ENCODE data around the gene ITPA. TPM values are rescaled to one million over a fixed set of nuclear protein-coding genes. Genes with fewer than 3 reads are reported as not detected.

ITPA gene
- total and polyA plus RNA-seq, 2 donors (not counting 3 experiments of a cell fraction or from before 2014, with no cell fraction given): 43.2 to 65.0 TPM

GRCh38 chr20:3273371-3273770 is 64.1 kb downstream of the ITPA start:
- Histone ChIP-seq H2AFZ (ENCODE audit: low read depth, low read length) (no peak overlapping the region), H3K79me2 (ENCODE audit: control insufficient read depth, insufficient read depth, low read length) (no peaks in the 10 kb centered on the region), H3K36me3 (ENCODE audit: control insufficient read depth in 2 of 2, extremely low read depth in 1 of 2, insufficient read depth in 2 of 2, low read length in 2 of 2) (peaks cover 5 to 28% of the 10 kb centered on the region in 2 experiments), H3K27me3 (ENCODE audit: control insufficient read depth in 2 of 2, insufficient read depth in 2 of 2, low read length in 2 of 2) (no peaks in the 10 kb centered on the region), H3K4me2 (ENCODE audit: insufficient read depth, low read length) (no peak overlapping the region), H3K9ac (replicated peaks; ENCODE audit: extremely low read depth, insufficient read depth, low read length) (no peak overlapping the region), H4K20me1 (replicated peaks; ENCODE audit: control insufficient read depth, extremely low read depth, insufficient read depth, low read length) (no peaks in the 10 kb centered on the region), H3K27ac (ENCODE audit: insufficient read depth, low read depth, low read length) (no peak overlapping the region), H3K9me3 (replicated peaks; ENCODE audit: control insufficient read depth, insufficient read depth, low read length) (no peaks in the 10 kb centered on the region), H3K9me1 (replicated peaks; ENCODE audit: control insufficient read depth, extremely low read depth, insufficient read depth, low read length) (no peaks in the 10 kb centered on the region), H3K4me3 (replicated peaks in 1 of 3; ENCODE audit: insufficient read depth in 1 of 3, low read depth in 1 of 3, low read length in 3 of 3) (no peak overlapping the region), H3K4me1 (ENCODE audit: control insufficient read depth, extremely low read depth, insufficient read depth, low read length) (no peaks in the 10 kb centered on the region)
- ChIA-PET CTCF (interaction anchor here (0.6 to 2.0 kb wide), 3 partner anchors 10 to 220 kb away, joined by 3 to 9 read pairs (median 3); no protein-coding TSS in a partner anchor), POLR2A (interaction anchor here (0.7 kb wide), 1 partner anchor 47 kb away, joined by 3 read pairs; no protein-coding TSS in a partner anchor)
- FAIRE-seq (no peak), DNase-seq (ENCODE audit: low read depth, low spot score) (no peak)
- intact Hi-C loops (cut with micrococcal nuclease): no loop called here
- BruUV-seq (replicated peaks): no TSS peak
- no peak for TF ChIP-seq MAX (IDR thresholded peaks at IDR 0.05; ENCODE audit: insufficient read depth, insufficient read length)
- TF ChIP-seq FOS (IDR thresholded peaks at IDR 0.05; ENCODE audit: borderline replicate concordance, insufficient read depth, low read length): no peak
- no peak for TF ChIP-seq POLR2A (IDR thresholded peaks at IDR 0.05; ENCODE audit: low read depth, low read length)
- TF ChIP-seq GATA2 (IDR thresholded peaks at IDR 0.05; ENCODE audit: insufficient read depth, insufficient read length, low read depth, low read length): no peak
- TF ChIP-seq CTCF (IDR thresholded peaks at IDR 0.05; ENCODE audit: extremely low read depth in 1 of 2, insufficient read depth in 1 of 2, low read depth in 1 of 2, low read length in 2 of 2): no peak
- no peak for TF ChIP-seq POLR2AphosphoS5 (IDR thresholded peaks at IDR 0.05; ENCODE audit: insufficient read depth, low read depth, low read length)
- no peak for TF ChIP-seq EZH2 (IDR thresholded peaks at IDR 0.05; ENCODE audit: borderline replicate concordance, low read depth, low read length, severe bottlenecking)
- no peak for TF ChIP-seq MYC (IDR thresholded peaks at IDR 0.05; ENCODE audit: low read depth, low read length)
- no peak for TF ChIP-seq JUN (IDR thresholded peaks at IDR 0.05; ENCODE audit: borderline replicate concordance, insufficient read depth, insufficient read length, low read depth)
- dilution Hi-C loops (cut with MboI; ENCODE audit: extremely low pct_ligation_motif_present, low sequenced_read_pairs): no loop called here

Other genes starting within 250 kb of the ITPA start
- gene GNRH2, start 165.9 kb upstream of the ITPA start, total RNA-seq: 1.7 and 1.9 TPM in 2 replicates
- gene GNRH2, start 165.9 kb upstream of the ITPA start, polyA plus RNA-seq: 0.13 TPM in 1 of 2 replicates, not detected in the other
- gene MRPS26, start 163.4 kb upstream of the ITPA start, total RNA-seq: 41.2 and 43.9 TPM in 2 replicates
- 41.0 and 48.7 TPM in 2 replicates for gene MRPS26, start 163.4 kb upstream of the ITPA start, polyA plus RNA-seq
- gene OXT, start 137.9 kb upstream of the ITPA start, total RNA-seq: not detected in 2 replicates
- gene OXT, start 137.9 kb upstream of the ITPA start, polyA plus RNA-seq: not detected in 2 replicates
- not detected in 2 replicates for gene AVP, start 124.8 kb upstream of the ITPA start, total RNA-seq
- gene AVP, start 124.8 kb upstream of the ITPA start, polyA plus RNA-seq: not detected in 2 replicates
- gene FASTKD5, start 49.6 kb upstream of the ITPA start, total RNA-seq: 15.0 and 15.7 TPM in 2 replicates
- 8.5 and 10.8 TPM in 2 replicates for gene FASTKD5, start 49.6 kb upstream of the ITPA start, polyA plus RNA-seq
- 5.1 and 5.8 TPM in 2 replicates for gene UBOX5, start 49.6 kb upstream of the ITPA start, total RNA-seq
- gene UBOX5, start 49.6 kb upstream of the ITPA start, polyA plus RNA-seq: 3.5 and 4.6 TPM in 2 replicates
- gene LZTS3, start 35.9 kb upstream of the ITPA start, total RNA-seq: 3.6 and 4.5 TPM in 2 replicates
- 5.7 and 7.3 TPM in 2 replicates for gene LZTS3, start 35.9 kb upstream of the ITPA start, polyA plus RNA-seq
- gene DDRGK1, start 4.8 kb upstream of the ITPA start, total RNA-seq: 52.2 and 54.0 TPM in 2 replicates
- 41.7 and 48.5 TPM in 2 replicates for gene DDRGK1, start 4.8 kb upstream of the ITPA start, polyA plus RNA-seq
- 10.2 and 15.5 TPM in 2 replicates for gene SLC4A11, start 29.7 kb downstream of the ITPA start, total RNA-seq
- 5.7 and 6.1 TPM in 2 replicates for gene SLC4A11, start 29.7 kb downstream of the ITPA start, polyA plus RNA-seq
- 16.7 and 20.9 TPM in 2 replicates for gene DNAAF9, start 198.2 kb downstream of the ITPA start, total RNA-seq
- gene DNAAF9, start 198.2 kb downstream of the ITPA start, polyA plus RNA-seq: 6.6 and 7.6 TPM in 2 replicates